Measurements from ENCODE around the gene ZC3H4.

DNA sequence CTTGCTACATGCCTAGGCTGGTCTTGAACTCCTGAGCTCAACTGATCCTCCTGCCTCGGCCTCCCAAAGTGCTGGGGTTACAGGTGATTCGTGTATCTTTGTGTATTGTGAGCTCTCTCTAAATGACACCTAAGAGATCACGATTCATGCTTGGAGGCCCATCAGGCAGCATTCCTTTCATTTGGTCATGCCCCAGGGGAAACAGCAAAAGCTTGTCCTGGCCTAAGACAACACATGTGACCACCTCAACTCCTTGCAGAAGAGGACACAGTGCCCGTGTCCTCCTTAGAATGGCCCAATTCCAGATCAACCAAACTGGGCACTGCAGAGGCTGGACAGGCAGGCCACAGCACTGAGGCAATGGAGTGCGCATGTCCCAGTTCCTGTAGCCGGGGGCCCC is 32.5 kb downstream of the ZC3H4 start:
- no peak for TF ChIP-seq POLR2A (IDR thresholded peaks at IDR 0.05)
- TF ChIP-seq, protein P1, sequence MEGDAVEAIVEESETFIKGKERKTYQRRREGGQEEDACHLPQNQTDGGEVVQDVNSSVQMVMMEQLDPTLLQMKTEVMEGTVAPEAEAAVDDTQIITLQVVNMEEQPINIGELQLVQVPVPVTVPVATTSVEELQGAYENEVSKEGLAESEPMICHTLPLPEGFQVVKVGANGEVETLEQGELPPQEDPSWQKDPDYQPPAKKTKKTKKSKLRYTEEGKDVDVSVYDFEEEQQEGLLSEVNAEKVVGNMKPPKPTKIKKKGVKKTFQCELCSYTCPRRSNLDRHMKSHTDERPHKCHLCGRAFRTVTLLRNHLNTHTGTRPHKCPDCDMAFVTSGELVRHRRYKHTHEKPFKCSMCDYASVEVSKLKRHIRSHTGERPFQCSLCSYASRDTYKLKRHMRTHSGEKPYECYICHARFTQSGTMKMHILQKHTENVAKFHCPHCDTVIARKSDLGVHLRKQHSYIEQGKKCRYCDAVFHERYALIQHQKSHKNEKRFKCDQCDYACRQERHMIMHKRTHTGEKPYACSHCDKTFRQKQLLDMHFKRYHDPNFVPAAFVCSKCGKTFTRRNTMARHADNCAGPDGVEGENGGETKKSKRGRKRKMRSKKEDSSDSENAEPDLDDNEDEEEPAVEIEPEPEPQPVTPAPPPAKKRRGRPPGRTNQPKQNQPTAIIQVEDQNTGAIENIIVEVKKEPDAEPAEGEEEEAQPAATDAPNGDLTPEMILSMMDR (IDR thresholded peaks at IDR 0.05), result no peak

All from adrenal gland (tissue), 5 donors.